MM.1S (cell line): ENCODE results near the gene PRR23C.

Experiments used
- EZH2 ChIP-seq: fragments of 300-600 bp; sonication (generic); optimal IDR thresholded peaks from 2 replicates; pipeline ENCODE3; 2017; ENCODE audit warnings: low read depth, mild to moderate bottlenecking, antibody characterized with exemption, low read length, mixed read lengths
- TF ChIP-seq, protein P1 (sequence below): fragments of 300-600 bp; sonication (generic); IDR thresholded peaks from 2 replicates; pipeline ENCODE4 v1.5.1; 2016; ENCODE audit warnings: antibody characterized with exemption, low read length, mixed read lengths

DNA sequence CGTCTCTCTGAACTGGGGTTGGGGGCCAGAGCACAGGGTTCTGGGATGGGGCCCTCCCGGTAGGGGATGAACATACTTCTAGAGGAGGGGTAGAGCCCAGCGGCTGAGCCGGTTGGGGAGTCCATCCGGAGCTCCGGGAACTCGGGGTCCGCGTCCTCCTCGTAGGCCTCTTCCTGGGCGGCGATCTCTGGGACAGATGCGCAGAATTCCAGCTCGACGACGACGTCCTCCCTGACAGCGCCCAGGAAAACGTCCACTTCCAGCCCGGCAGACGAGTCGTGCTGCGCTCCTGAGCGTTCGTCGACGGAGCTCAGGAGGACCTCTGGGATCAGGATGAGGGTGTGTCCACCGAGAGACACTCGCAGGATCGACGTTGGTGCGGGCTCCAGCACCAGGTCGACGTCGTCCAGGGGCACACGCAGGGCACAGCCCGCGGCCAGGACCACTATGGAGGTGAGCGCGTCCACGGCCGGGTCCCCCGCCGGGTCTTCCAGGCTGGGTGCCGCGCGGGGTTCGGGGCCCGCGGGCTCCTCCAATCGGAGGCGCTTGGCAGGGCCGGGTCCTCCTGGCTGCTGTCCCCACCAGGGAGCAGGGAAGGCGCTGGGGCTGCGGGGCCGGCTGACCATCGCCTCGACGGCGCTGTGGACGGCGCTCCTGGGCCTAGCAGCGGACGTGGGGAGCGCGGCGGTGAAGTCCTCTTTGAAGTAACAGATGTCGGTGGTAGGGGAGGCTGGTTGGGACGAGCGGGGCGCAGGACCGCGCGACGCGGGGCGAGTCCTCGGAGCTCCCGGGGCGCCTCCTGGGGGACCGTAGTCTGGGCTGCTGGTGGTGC lies 24.4 kb downstream of the PRR23C start:
- TF ChIP-seq, protein P1, sequence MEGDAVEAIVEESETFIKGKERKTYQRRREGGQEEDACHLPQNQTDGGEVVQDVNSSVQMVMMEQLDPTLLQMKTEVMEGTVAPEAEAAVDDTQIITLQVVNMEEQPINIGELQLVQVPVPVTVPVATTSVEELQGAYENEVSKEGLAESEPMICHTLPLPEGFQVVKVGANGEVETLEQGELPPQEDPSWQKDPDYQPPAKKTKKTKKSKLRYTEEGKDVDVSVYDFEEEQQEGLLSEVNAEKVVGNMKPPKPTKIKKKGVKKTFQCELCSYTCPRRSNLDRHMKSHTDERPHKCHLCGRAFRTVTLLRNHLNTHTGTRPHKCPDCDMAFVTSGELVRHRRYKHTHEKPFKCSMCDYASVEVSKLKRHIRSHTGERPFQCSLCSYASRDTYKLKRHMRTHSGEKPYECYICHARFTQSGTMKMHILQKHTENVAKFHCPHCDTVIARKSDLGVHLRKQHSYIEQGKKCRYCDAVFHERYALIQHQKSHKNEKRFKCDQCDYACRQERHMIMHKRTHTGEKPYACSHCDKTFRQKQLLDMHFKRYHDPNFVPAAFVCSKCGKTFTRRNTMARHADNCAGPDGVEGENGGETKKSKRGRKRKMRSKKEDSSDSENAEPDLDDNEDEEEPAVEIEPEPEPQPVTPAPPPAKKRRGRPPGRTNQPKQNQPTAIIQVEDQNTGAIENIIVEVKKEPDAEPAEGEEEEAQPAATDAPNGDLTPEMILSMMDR, result no peak
- no peak for TF ChIP-seq EZH2
